H1 (cell line): ENCODE results near the gene TRIM10. TPM values are rescaled to one million over a fixed set of nuclear protein-coding genes. Genes with fewer than 3 reads are reported as not detected.

ENCODE experiments used
- CTCF ChIA-PET: fragments of 300-600 bp; sonication (Branson Sonifier 250); formaldehyde crosslinking; loops from one replicate; lab custom pipeline; 2021; ENCODE audit not compliant: partially characterized antibody; lab: Charles Lee
- POLR2A ChIA-PET: fragments of 300-600 bp; sonication (Branson Sonifier 250); formaldehyde crosslinking; loops from one replicate; lab custom pipeline; 2021; ENCODE audit warnings: inconsistent platforms; ENCODE audit not compliant: partially characterized antibody; lab: Charles Lee
- DNase-seq, 2 experiments: peaks; one replicate each; pipeline versions ENCODE4 v3.0.0 to v3.0.0-alpha.2; 2010 to 2022; ENCODE audit warnings: low spot score in 2 of 2, low read depth in 1 of 2, mixed read lengths in 1 of 2
- FAIRE-seq: peaks from 2 replicates; lab custom pipeline; 2011; peaks lifted over from hg19 to GRCh38; lab: Jason Lieb, UNC
- H2AFZ ChIP-seq: 2 replicates; pipeline ENCODE4 v1.8.1; 2012; ENCODE audit warnings: low read length, inconsistent platforms
- H2AK5ac ChIP-seq: 2 replicates; pipeline ENCODE4 v1.6.1; 2013; ENCODE audit warnings: low read depth, low read length
- H2BK120ac ChIP-seq: replicated peaks from 2 replicates; pipeline ENCODE3; 2013; ENCODE audit warnings: low read depth, low read length, inconsistent platforms
- H2BK12ac ChIP-seq: 2 replicates; pipeline ENCODE4 v1.6.1; 2013; ENCODE audit warnings: low read depth, low read length
- H2BK15ac ChIP-seq: 2 replicates; pipeline ENCODE4 v1.6.1; 2013; ENCODE audit warnings: low read length
- H2BK20ac ChIP-seq: 2 replicates; pipeline ENCODE4 v1.6.1; 2013; ENCODE audit warnings: low read length
- H2BK5ac ChIP-seq: 2 replicates; pipeline ENCODE4 v1.6.1; 2013; ENCODE audit warnings: low read depth, low read length
- H3K14ac ChIP-seq: 2 replicates; pipeline ENCODE4 v1.6.1; 2013; ENCODE audit warnings: inconsistent platforms; ENCODE audit not compliant: insufficient read length
- H3K18ac ChIP-seq: 2 replicates; pipeline ENCODE4 v1.6.1; 2013; ENCODE audit warnings: low read length; ENCODE audit errors: extremely low read depth
- H3K23ac ChIP-seq: 2 replicates; pipeline ENCODE4 v1.6.1; 2013; ENCODE audit warnings: inconsistent platforms; ENCODE audit not compliant: insufficient read length
- H3K23me2 ChIP-seq: 2 replicates; pipeline ENCODE4 v1.6.1; 2013; ENCODE audit warnings: low read depth, low read length
- H3K27ac ChIP-seq: 2 replicates; pipeline ENCODE4 v1.6.1; 2011; ENCODE audit warnings: low read depth, low read length, inconsistent platforms
- H3K27me3 ChIP-seq, 4 experiments: replicated peaks in 1 of 4; 1 replicate in 1 of 4; 2 replicates in 3 of 4; pipeline versions ENCODE4 v1.6.1 to v1.8.1; 2011 to 2013; ENCODE audit warnings: low read length in 3 of 4, mild to moderate bottlenecking in 3 of 4, inconsistent platforms in 2 of 4, mixed read lengths in 2 of 4, moderate library complexity in 1 of 4; ENCODE audit not compliant: control insufficient read depth in 3 of 4, insufficient read depth in 3 of 4; ENCODE audit errors: extremely low read depth in 1 of 4
- H3K36me3 ChIP-seq, 4 experiments: 2 replicates each; pipeline versions ENCODE4 v1.6.1 to v1.8.1; 2011 to 2013; ENCODE audit warnings: mild to moderate bottlenecking in 4 of 4, low read length in 3 of 4, moderate library complexity in 2 of 4, control low read depth in 1 of 4, inconsistent platforms in 1 of 4; ENCODE audit not compliant: insufficient read depth in 4 of 4, control insufficient read depth in 2 of 4
- H3K4ac ChIP-seq: replicated peaks from 2 replicates; pipeline ENCODE3; 2013; ENCODE audit warnings: low read length, low read depth, mixed read lengths, inconsistent platforms; ENCODE audit not compliant: insufficient read length
- H3K4me1 ChIP-seq, 4 experiments: replicated peaks in 1 of 4; 1 replicate in 1 of 4; 2 replicates in 3 of 4; pipeline versions ENCODE4 v1.6.1 to v1.8.1; 2011 to 2013; ENCODE audit warnings: low read length in 3 of 4, inconsistent platforms in 2 of 4, mixed read lengths in 1 of 4; ENCODE audit not compliant: insufficient read depth in 4 of 4, control insufficient read depth in 3 of 4
- H3K4me2 ChIP-seq, 2 experiments: 2 replicates each; pipeline versions ENCODE4 v1.6.1 to v1.8.1; 2011 to 2013; ENCODE audit warnings: low read depth in 2 of 2, low read length in 2 of 2, control low read depth in 1 of 2, inconsistent platforms in 1 of 2, mild to moderate bottlenecking in 1 of 2; ENCODE audit not compliant: insufficient read depth in 1 of 2
- H3K4me3 ChIP-seq, 4 experiments: fragments of 200-600, 300-600 bp in 1 of 4; sonication (generic), shearing (Covaris generic), sonication (Bioruptor Twin) in 1 of 4; 2 replicates each; pipeline versions ENCODE4 v1.5.1 to v1.8.1; 2011 to 2016; ENCODE audit warnings: low read length in 4 of 4, low read depth in 3 of 4, control low read depth in 2 of 4, inconsistent platforms in 2 of 4, mild to moderate bottlenecking in 2 of 4, mixed read lengths in 1 of 4, moderate library complexity in 1 of 4; ENCODE audit not compliant: insufficient read depth in 2 of 4; ENCODE audit errors: extremely low read depth in 1 of 4
- H3K56ac ChIP-seq: replicated peaks from 2 replicates; pipeline ENCODE3; 2013; ENCODE audit warnings: low read depth, mild to moderate bottlenecking, mixed read lengths, low read length, inconsistent platforms; ENCODE audit not compliant: insufficient read length
- H3K79me1 ChIP-seq: 2 replicates; pipeline ENCODE4 v1.6.1; 2013; ENCODE audit warnings: low read depth, low read length, control low read depth
- H3K79me2 ChIP-seq, 2 experiments: 2 replicates each; pipeline versions ENCODE4 v1.6.1 to v1.8.1; 2012 to 2013; ENCODE audit warnings: low read length in 2 of 2, mild to moderate bottlenecking in 2 of 2, inconsistent platforms in 1 of 2; ENCODE audit not compliant: insufficient read depth in 2 of 2, control insufficient read depth in 1 of 2
- H3K9ac ChIP-seq, 4 experiments: replicated peaks in 1 of 4; 1 replicate in 1 of 4; 2 replicates in 3 of 4; pipeline versions ENCODE4 v1.6.1 to v1.8.1; 2011 to 2013; ENCODE audit warnings: low read depth in 3 of 4, low read length in 3 of 4, control low read depth in 2 of 4, mild to moderate bottlenecking in 2 of 4, moderate library complexity in 2 of 4, inconsistent platforms in 1 of 4; ENCODE audit errors: extremely low read depth in 1 of 4
- H3K9me3 ChIP-seq, 2 experiments: 2 replicates each; pipeline versions ENCODE4 v1.6.1 to v1.8.1; 2012 to 2013; ENCODE audit warnings: mild to moderate bottlenecking in 2 of 2, moderate library complexity in 2 of 2, control low read depth in 1 of 2, inconsistent platforms in 1 of 2, low read depth in 1 of 2, low read length in 1 of 2, mixed read lengths in 1 of 2; ENCODE audit not compliant: insufficient read depth in 2 of 2
- H4K20me1 ChIP-seq, 2 experiments: replicated peaks in 1 of 2; 2 replicates each; pipeline versions ENCODE3 to v1.8.1; 2011 to 2013; ENCODE audit warnings: inconsistent platforms in 2 of 2, low read length in 2 of 2, mild to moderate bottlenecking in 1 of 2; ENCODE audit not compliant: insufficient read depth in 2 of 2, control insufficient read depth in 1 of 2
- H4K5ac ChIP-seq: 2 replicates; pipeline ENCODE4 v1.6.1; 2013; ENCODE audit warnings: low read length, low read depth, mixed read lengths, inconsistent platforms; ENCODE audit not compliant: insufficient read length
- H4K8ac ChIP-seq: 2 replicates; pipeline ENCODE4 v1.8.0; 2013; ENCODE audit warnings: mild to moderate bottlenecking, moderate library complexity, low read length, inconsistent platforms; ENCODE audit not compliant: insufficient read depth; ENCODE audit errors: extremely low read depth
- H4K91ac ChIP-seq: replicated peaks from 2 replicates; pipeline ENCODE3; 2013; ENCODE audit warnings: low read length, mixed read lengths, inconsistent platforms; ENCODE audit not compliant: insufficient read length
- NRF1 ChIP-seq: IDR thresholded peaks from 2 replicates; pipeline ENCODE4 v1.6.1; 2011; ENCODE audit warnings: mild to moderate bottlenecking, low read depth, low read length, improper control_type of control experiment
- PHF8 ChIP-seq: fragments of 200-600 bp; sonication (generic); conservative IDR thresholded peaks from 2 replicates; pipeline ENCODE4 v1.7.1; 2012; ENCODE audit warnings: low read depth, mild to moderate bottlenecking, inconsistent platforms, low read length, moderate library complexity
- RXRA ChIP-seq: IDR thresholded peaks from 2 replicates; pipeline ENCODE4 v1.6.1; 2011; ENCODE audit warnings: low read depth, mild to moderate bottlenecking, low read length, moderate library complexity; ENCODE audit not compliant: insufficient read depth
- WGBS, 2 experiments: shearing (Covaris generic) in 1 of 2; methylation state at CpG; one replicate each; pipeline versions ENCODE4 v1.1.6 to v1.1.7; 2013 to 2015; ENCODE audit warnings: low lambda C conversion rate in 2 of 2, mixed read lengths in 2 of 2, inconsistent platforms in 1 of 2, low coverage in 1 of 2, missing lambda C conversion rate in 1 of 2; ENCODE audit not compliant: insufficient replicate concordance in 2 of 2, insufficient coverage in 1 of 2, insufficient read length in 1 of 2; ENCODE audit errors: extremely low coverage in 1 of 2, missing lambda C conversion rate in 1 of 2; 5-methylcytosine and 5-hydroxymethylcytosine counted together
- polyA plus RNA-seq, 7 experiments: library from polyadenylated mRNA; depleted of rRNA in 3 of 7; stranded (reverse) in 5 of 7; unstranded in 2 of 7; fragments of >200 nt in 5 of 7; fragments of 200-250 nt in 2 of 7; gene quantifications; 1 replicate in 5 of 7; 2 replicates in 1 of 7; 4 replicates in 1 of 7; pipeline versions ENCODE4 v1.2.1 to v1.2.3, GENCODE V29; 2011 to 2013; ENCODE audit warnings: missing spikeins in 2 of 7, mixed read lengths in 2 of 7
- total RNA-seq: library from RNA; stranded (reverse); fragmentation: NEBNext Ultra II Directional; extraction: Animal tissue kit (Norgen Biotek cat#: 25700); gene quantifications from 2 replicates; pipeline ENCODE4 v1.2.1, GENCODE V29; 2021

Gene TRIM10
- total and polyA plus RNA-seq, 2 of the 8 experiments (the other 6 are each of a cell fraction or from before 2014, with no cell fraction given) = 0.06 TPM; not detected in 1

DNA sequence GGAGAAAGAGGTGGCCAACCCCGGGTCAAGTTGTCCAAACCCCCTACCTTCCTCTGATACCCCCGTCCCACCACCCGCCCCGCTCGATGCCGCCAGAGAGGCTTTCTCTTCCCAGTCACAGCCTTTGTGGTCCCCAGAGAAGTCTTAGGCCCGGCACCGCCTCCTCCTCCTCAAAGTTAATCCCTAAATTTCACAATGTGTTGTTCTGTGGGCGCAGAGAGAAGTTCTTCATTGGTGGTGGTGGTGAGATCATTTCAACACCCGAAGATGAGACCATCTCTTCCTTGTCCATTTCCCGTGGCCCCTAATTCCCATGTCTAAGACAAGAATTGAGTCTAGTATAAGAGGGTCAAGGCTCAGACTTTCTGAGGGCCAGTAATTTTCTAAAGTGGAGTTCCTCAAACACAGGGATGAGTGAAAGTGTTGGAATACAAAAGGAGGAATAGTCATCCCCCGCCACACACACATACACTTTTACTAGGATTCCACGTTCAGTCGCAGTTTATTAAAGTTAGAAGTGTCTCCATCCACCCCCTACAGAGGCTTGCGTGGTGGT, 58.5 kb downstream of the TRIM10 start:
- H2BK15ac ChIP-seq = no peak overlapping the region
- no peak overlapping the region for H2BK120ac ChIP-seq
- H2BK12ac ChIP-seq = no peak overlapping the region
- no peaks in the 10 kb centered on the region for H3K9me3 ChIP-seq
- no peak overlapping the region for H2BK20ac ChIP-seq
- no peak overlapping the region for H4K91ac ChIP-seq
- no peak overlapping the region for H3K18ac ChIP-seq
- 22% methylated on average over 13 of the region's 15 CpGs; no CpG with 5 or more reads in 1 of the 2 experiments for WGBS, 2 experiments
- H3K23ac ChIP-seq = no peak overlapping the region
- H4K8ac ChIP-seq = no peak overlapping the region
- no peak overlapping the region for H3K4ac ChIP-seq
- peak overlapping the region; percentile 8 to 65 (median 26); a peak in 4 of 8 replicates for H3K4me3 ChIP-seq
- no peak overlapping the region for H3K27ac ChIP-seq
- H3K14ac ChIP-seq = no peak overlapping the region
- H4K5ac ChIP-seq = no peak overlapping the region
- ChIA-PET CTCF (interaction anchor here (0.5 to 7.2 kb wide), 38 partner anchors 9 to 247 kb away, joined by 3 to 166 read pairs (median 4); partner anchors contain the start of genes RNF39, TRIM15, TRIM31 and TRIM40), POLR2A (interaction anchor here (0.6 to 2.8 kb wide), 12 partner anchors 10 to 363 kb away, joined by 3 to 17 read pairs (median 5); partner anchors contain the start of genes POLR1H, PPP1R11 and TRIM31)
- no peaks in the 10 kb centered on the region for H3K79me2 ChIP-seq
- H3K79me1 ChIP-seq = no peaks in the 10 kb centered on the region
- TF ChIP-seq RXRA = no peak
- TF ChIP-seq PHF8 = 0 out of 2 replicates have a peak, but pooled peaks have one; percentile 8
- TF ChIP-seq NRF1 = no peak
- H3K36me3 ChIP-seq = no peaks in the 10 kb centered on the region
- no peak overlapping the region for H2AK5ac ChIP-seq
- DNase-seq = no peak
- H3K56ac ChIP-seq = no peak overlapping the region
- H3K9ac ChIP-seq = no peak overlapping the region
- no peak overlapping the region for H2AFZ ChIP-seq
- H2BK5ac ChIP-seq = no peak overlapping the region
- no peaks in the 10 kb centered on the region for H4K20me1 ChIP-seq
- H3K23me2 ChIP-seq = peaks cover 10% of the 10 kb centered on the region
- H3K4me1 ChIP-seq = peaks cover 3 to 15% (median 9%) of the 10 kb centered on the region in 4 experiments; a peak in 6 of 7 replicates
- no peak for FAIRE-seq
- H3K27me3 ChIP-seq = peaks cover 32 to 68% (median 60%) of the 10 kb centered on the region in 4 experiments
- peak overlapping the region; percentile 69 to 79 for H3K4me2 ChIP-seq
